Measurements from ENCODE around the gene NCOA7.

DNA sequence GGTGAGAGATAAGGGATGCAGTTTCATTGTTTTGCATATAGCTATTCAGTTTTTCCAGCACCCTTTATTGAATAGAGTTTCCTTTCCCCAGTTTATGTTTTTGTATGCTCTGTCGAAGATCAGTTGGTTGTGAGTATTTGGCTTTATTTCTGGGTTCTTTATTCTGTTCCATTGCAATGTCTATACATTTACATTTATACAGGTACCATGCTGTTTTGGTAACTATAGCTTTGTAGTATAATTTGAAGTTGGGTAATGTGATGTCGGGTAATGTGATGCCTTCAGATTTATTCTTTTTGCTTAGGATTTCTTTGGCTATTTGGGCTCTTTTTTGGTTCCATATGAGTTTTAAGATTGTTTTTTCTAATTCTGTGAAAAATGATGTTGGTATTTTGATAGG is 61.8 kb downstream of the NCOA7 start:
- TF ChIP-seq POLR2AphosphoS5 (IDR thresholded peaks at IDR 0.05; ENCODE audit: low read depth, low read length) (no peak), POLR2A (IDR thresholded peaks at IDR 0.05; ENCODE audit: low read depth, low read length) (no peak)

All from GM12892 (cell line).